ENCODE data around the gene PRSS38. TPM values are rescaled to one million over a fixed set of nuclear protein-coding genes. Genes with fewer than 3 reads are reported as not detected.

Gene PRSS38
- total and polyA plus RNA-seq, 2 donors (not counting 3 experiments of a cell fraction or from before 2014, with no cell fraction given), result not detected

DNA sequence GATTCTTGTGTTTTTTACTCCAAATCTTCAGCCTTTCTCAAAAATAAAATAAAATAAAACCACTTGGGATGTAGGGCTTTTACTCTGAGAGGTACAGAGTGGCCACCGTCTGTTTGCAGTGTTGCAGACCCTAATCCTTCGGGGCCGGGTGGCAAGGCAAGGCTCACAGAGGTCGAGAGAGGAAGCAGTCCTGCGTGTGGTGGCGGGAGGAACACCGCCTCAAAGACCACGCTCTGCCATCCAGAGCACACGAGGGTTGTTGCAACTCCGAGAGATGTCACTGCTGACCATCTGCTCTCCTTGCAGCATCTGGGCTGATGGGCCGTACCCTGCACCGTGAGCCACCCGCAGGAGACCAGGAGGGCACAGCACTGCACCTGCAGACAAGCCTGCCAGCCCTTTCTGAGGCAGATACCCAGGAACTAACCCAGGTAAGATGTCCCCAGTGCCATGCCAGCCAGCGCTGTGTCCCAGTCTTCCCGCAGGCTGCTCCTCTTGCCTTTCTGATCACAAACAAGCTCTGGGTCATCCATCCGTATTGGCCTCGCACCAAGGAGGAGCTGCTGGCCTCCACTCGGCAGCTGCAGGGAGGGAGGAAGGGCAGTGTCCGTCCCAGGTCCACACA, 48.7 kb upstream of the PRSS38 start:
- dilution Hi-C loops (cut with MboI; ENCODE audit: extremely low pct_ligation_motif_present, low sequenced_read_pairs), result no loop called here
- no peak overlapping the region for H3K27ac ChIP-seq (ENCODE audit: insufficient read depth, low read depth, low read length)
- no peak overlapping the region for H2AFZ ChIP-seq (ENCODE audit: low read depth, low read length)
- no peaks in the 10 kb centered on the region for H3K9me1 ChIP-seq (replicated peaks; ENCODE audit: control insufficient read depth, extremely low read depth, insufficient read depth, low read length)
- H4K20me1 ChIP-seq (replicated peaks; ENCODE audit: control insufficient read depth, extremely low read depth, insufficient read depth, low read length), result no peaks in the 10 kb centered on the region
- H3K36me3 ChIP-seq (ENCODE audit: control insufficient read depth in 2 of 2, extremely low read depth in 1 of 2, insufficient read depth in 2 of 2, low read length in 2 of 2), result peaks cover 0 to 22% of the 10 kb centered on the region in 2 experiments
- no peak overlapping the region for H3K9ac ChIP-seq (replicated peaks; ENCODE audit: extremely low read depth, insufficient read depth, low read length)
- H3K27me3 ChIP-seq (ENCODE audit: control insufficient read depth in 2 of 2, insufficient read depth in 2 of 2, low read length in 2 of 2), result no peaks in the 10 kb centered on the region
- POLR2A ChIA-PET, result no interaction called here
- no peaks in the 10 kb centered on the region for H3K79me2 ChIP-seq (ENCODE audit: control insufficient read depth, insufficient read depth, low read length)
- no peak overlapping the region for H3K4me3 ChIP-seq (replicated peaks in 1 of 3; ENCODE audit: insufficient read depth in 1 of 3, low read depth in 1 of 3, low read length in 3 of 3)
- DNase-seq (ENCODE audit: low read depth, low spot score), result no peak
- peaks cover 4% of the 10 kb centered on the region for H3K4me1 ChIP-seq (ENCODE audit: control insufficient read depth, extremely low read depth, insufficient read depth, low read length)
- TF ChIP-seq POLR2AphosphoS5 (IDR thresholded peaks at IDR 0.05; ENCODE audit: insufficient read depth, low read depth, low read length) (no peak), GATA2 (IDR thresholded peaks at IDR 0.05; ENCODE audit: insufficient read depth, insufficient read length, low read depth, low read length) (no peak), JUN (IDR thresholded peaks at IDR 0.05; ENCODE audit: borderline replicate concordance, insufficient read depth, insufficient read length, low read depth) (no peak), FOS (IDR thresholded peaks at IDR 0.05; ENCODE audit: borderline replicate concordance, insufficient read depth, low read length) (no peak), EZH2 (IDR thresholded peaks at IDR 0.05; ENCODE audit: borderline replicate concordance, low read depth, low read length, severe bottlenecking) (no peak), MYC (IDR thresholded peaks at IDR 0.05; ENCODE audit: low read depth, low read length) (no peak), POLR2A (IDR thresholded peaks at IDR 0.05; ENCODE audit: low read depth, low read length) (no peak)
- TF ChIP-seq, protein P1, sequence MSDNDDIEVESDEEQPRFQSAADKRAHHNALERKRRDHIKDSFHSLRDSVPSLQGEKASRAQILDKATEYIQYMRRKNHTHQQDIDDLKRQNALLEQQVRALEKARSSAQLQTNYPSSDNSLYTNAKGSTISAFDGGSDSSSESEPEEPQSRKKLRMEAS (IDR thresholded peaks at IDR 0.05; ENCODE audit: insufficient read depth, insufficient read length), result no peak
- TF ChIP-seq, protein P2, sequence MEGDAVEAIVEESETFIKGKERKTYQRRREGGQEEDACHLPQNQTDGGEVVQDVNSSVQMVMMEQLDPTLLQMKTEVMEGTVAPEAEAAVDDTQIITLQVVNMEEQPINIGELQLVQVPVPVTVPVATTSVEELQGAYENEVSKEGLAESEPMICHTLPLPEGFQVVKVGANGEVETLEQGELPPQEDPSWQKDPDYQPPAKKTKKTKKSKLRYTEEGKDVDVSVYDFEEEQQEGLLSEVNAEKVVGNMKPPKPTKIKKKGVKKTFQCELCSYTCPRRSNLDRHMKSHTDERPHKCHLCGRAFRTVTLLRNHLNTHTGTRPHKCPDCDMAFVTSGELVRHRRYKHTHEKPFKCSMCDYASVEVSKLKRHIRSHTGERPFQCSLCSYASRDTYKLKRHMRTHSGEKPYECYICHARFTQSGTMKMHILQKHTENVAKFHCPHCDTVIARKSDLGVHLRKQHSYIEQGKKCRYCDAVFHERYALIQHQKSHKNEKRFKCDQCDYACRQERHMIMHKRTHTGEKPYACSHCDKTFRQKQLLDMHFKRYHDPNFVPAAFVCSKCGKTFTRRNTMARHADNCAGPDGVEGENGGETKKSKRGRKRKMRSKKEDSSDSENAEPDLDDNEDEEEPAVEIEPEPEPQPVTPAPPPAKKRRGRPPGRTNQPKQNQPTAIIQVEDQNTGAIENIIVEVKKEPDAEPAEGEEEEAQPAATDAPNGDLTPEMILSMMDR (IDR thresholded peaks at IDR 0.05; ENCODE audit: extremely low read depth in 1 of 2, insufficient read depth in 1 of 2, low read depth in 1 of 2, low read length in 2 of 2), result no peak
- H3K9me3 ChIP-seq (replicated peaks; ENCODE audit: control insufficient read depth, insufficient read depth, low read length), result no peaks in the 10 kb centered on the region
- intact Hi-C loops (cut with micrococcal nuclease), result no loop called here
- BruUV-seq (replicated peaks), result no TSS peak
- FAIRE-seq, result no peak
- H3K4me2 ChIP-seq (ENCODE audit: insufficient read depth, low read length), result no peak overlapping the region
- CTCF ChIA-PET, result no interaction called here
